ENCODE data around the gene EVC.

The EVC gene

DNA sequence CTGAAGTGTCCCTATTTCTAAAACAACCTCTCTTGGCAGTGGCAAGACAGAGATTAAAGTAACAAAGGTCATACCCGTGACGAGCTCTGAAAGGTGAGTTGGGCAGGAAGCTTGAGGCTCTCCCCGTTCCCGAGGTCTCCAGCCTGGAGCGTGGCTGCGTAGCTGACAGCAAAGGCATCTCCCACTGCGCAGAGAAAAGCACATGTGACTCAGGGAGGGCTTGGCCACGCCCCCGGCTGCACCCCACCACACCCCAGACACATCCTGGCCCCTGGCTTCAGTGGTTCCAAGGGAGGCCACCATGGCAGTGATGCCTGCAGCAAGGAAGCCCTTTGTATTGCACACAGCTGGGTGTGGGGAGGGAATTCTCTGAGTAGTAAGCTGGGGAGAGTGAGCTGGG lies 25.7 kb upstream of the EVC start:
- Histone ChIP-seq H3K4me3 (ENCODE audit: low read depth in 1 of 2, low read length in 2 of 2) (no peak overlapping the region), H3K36me3 (ENCODE audit: insufficient read depth, low read length) (no peaks in the 10 kb centered on the region), H3K4me2 (ENCODE audit: insufficient read depth, low read length) (no peak overlapping the region), H3K9ac (ENCODE audit: low read depth, low read length) (no peak overlapping the region), H3K9me3 (ENCODE audit: insufficient read depth, low read length, severe bottlenecking) (no peaks in the 10 kb centered on the region), H3K27ac (ENCODE audit: low read length) (no peak overlapping the region), H4K20me1 (ENCODE audit: insufficient read depth, low read length) (no peaks in the 10 kb centered on the region), H3K4me1 (ENCODE audit: insufficient read depth, low read length) (no peaks in the 10 kb centered on the region), H2AFZ (ENCODE audit: low read depth, low read length) (no peak overlapping the region), H3K27me3 (ENCODE audit: insufficient read depth, low read length, poor library complexity) (no peaks in the 10 kb centered on the region), H3K79me2 (ENCODE audit: insufficient read depth, low read length) (no peaks in the 10 kb centered on the region)
- DNase-seq (no peak), ATAC-seq (ENCODE audit: insufficient read depth, low read depth) (no peak)
- no peak for TF ChIP-seq EZH2 (IDR thresholded peaks at IDR 0.05; ENCODE audit: borderline replicate concordance, low read depth, low read length, severe bottlenecking)
- TF ChIP-seq, protein P1, sequence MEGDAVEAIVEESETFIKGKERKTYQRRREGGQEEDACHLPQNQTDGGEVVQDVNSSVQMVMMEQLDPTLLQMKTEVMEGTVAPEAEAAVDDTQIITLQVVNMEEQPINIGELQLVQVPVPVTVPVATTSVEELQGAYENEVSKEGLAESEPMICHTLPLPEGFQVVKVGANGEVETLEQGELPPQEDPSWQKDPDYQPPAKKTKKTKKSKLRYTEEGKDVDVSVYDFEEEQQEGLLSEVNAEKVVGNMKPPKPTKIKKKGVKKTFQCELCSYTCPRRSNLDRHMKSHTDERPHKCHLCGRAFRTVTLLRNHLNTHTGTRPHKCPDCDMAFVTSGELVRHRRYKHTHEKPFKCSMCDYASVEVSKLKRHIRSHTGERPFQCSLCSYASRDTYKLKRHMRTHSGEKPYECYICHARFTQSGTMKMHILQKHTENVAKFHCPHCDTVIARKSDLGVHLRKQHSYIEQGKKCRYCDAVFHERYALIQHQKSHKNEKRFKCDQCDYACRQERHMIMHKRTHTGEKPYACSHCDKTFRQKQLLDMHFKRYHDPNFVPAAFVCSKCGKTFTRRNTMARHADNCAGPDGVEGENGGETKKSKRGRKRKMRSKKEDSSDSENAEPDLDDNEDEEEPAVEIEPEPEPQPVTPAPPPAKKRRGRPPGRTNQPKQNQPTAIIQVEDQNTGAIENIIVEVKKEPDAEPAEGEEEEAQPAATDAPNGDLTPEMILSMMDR (IDR thresholded peaks at IDR 0.05; ENCODE audit: borderline replicate concordance, extremely low read depth, low read length, poor library complexity, severe bottlenecking) = no peak

DNA sequence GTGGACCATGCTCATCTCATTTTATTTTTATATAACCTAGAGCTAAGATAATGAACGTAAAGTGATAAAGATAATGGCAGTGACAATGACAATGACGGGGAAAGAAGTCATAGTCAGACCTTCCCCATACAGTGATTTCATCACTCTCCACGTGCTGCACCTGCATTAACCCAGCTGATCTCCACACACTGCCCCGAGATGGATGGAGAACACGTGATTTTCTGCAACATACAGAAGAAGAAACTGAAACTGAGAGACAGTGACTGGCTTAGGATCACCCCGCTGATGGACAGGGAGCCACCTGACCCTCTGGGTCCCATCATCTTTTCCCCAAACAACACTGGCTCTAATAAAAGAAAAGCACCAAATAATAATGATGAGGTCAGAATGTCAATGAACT lies 24.7 kb upstream of the EVC start:
- Histone ChIP-seq H3K36me3 (ENCODE audit: insufficient read depth, low read length) (no peaks in the 10 kb centered on the region), H2AFZ (ENCODE audit: low read depth, low read length) (no peak overlapping the region), H3K9ac (ENCODE audit: low read depth, low read length) (no peak overlapping the region), H3K4me3 (ENCODE audit: low read depth in 1 of 2, low read length in 2 of 2) (no peak overlapping the region), H3K4me1 (ENCODE audit: insufficient read depth, low read length) (no peaks in the 10 kb centered on the region), H3K27me3 (ENCODE audit: insufficient read depth, low read length, poor library complexity) (no peaks in the 10 kb centered on the region), H3K27ac (ENCODE audit: low read length) (no peak overlapping the region), H3K4me2 (ENCODE audit: insufficient read depth, low read length) (no peak overlapping the region), H4K20me1 (ENCODE audit: insufficient read depth, low read length) (no peaks in the 10 kb centered on the region), H3K9me3 (ENCODE audit: insufficient read depth, low read length, severe bottlenecking) (no peaks in the 10 kb centered on the region), H3K79me2 (ENCODE audit: insufficient read depth, low read length) (no peaks in the 10 kb centered on the region)
- no peak for DNase-seq
- no peak for ATAC-seq (ENCODE audit: insufficient read depth, low read depth)
- TF ChIP-seq, protein P1 (IDR thresholded peaks at IDR 0.05; ENCODE audit: borderline replicate concordance, extremely low read depth, low read length, poor library complexity, severe bottlenecking) = no peak
- no peak for TF ChIP-seq EZH2 (IDR thresholded peaks at IDR 0.05; ENCODE audit: borderline replicate concordance, low read depth, low read length, severe bottlenecking)

DNA sequence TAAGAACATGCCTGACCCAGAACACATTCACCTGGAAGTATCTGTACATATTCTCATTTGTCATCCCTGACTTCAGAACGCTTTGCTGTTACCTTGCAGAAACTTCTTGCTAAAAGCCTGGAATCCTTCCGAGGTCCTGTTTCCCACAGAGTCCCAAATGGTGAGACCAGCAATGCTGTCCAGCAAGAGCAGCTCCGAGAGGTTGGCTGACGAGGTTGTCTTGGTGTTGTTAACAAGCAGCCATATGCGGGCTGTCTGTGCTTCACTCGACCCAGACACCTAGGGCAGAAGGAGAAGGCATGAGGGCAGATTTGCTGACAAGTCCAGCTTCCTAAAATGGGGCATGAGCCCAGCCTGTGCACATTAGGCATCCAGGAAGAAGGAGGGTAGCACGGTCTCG lies 21.9 kb upstream of the EVC start:
- no peak overlapping the region for H3K4me3 ChIP-seq (ENCODE audit: low read depth in 1 of 2, low read length in 2 of 2)
- no peaks in the 10 kb centered on the region for H3K27me3 ChIP-seq (ENCODE audit: insufficient read depth, low read length, poor library complexity)
- ATAC-seq (ENCODE audit: insufficient read depth, low read depth) = no peak
- no peaks in the 10 kb centered on the region for H4K20me1 ChIP-seq (ENCODE audit: insufficient read depth, low read length)
- no peak overlapping the region for H3K9ac ChIP-seq (ENCODE audit: low read depth, low read length)
- no peak overlapping the region for H3K27ac ChIP-seq (ENCODE audit: low read length)
- no peaks in the 10 kb centered on the region for H3K79me2 ChIP-seq (ENCODE audit: insufficient read depth, low read length)
- H3K36me3 ChIP-seq (ENCODE audit: insufficient read depth, low read length) = no peaks in the 10 kb centered on the region
- H2AFZ ChIP-seq (ENCODE audit: low read depth, low read length) = no peak overlapping the region
- no peaks in the 10 kb centered on the region for H3K4me1 ChIP-seq (ENCODE audit: insufficient read depth, low read length)
- no peak overlapping the region for H3K4me2 ChIP-seq (ENCODE audit: insufficient read depth, low read length)
- TF ChIP-seq EZH2 (IDR thresholded peaks at IDR 0.05; ENCODE audit: borderline replicate concordance, low read depth, low read length, severe bottlenecking) = no peak
- TF ChIP-seq, protein P1 (IDR thresholded peaks at IDR 0.05; ENCODE audit: borderline replicate concordance, extremely low read depth, low read length, poor library complexity, severe bottlenecking) = no peak
- H3K9me3 ChIP-seq (ENCODE audit: insufficient read depth, low read length, severe bottlenecking) = no peaks in the 10 kb centered on the region
- no peak for DNase-seq
